Measurements from ENCODE around the gene MARS1.

MARS1 gene

DNA sequence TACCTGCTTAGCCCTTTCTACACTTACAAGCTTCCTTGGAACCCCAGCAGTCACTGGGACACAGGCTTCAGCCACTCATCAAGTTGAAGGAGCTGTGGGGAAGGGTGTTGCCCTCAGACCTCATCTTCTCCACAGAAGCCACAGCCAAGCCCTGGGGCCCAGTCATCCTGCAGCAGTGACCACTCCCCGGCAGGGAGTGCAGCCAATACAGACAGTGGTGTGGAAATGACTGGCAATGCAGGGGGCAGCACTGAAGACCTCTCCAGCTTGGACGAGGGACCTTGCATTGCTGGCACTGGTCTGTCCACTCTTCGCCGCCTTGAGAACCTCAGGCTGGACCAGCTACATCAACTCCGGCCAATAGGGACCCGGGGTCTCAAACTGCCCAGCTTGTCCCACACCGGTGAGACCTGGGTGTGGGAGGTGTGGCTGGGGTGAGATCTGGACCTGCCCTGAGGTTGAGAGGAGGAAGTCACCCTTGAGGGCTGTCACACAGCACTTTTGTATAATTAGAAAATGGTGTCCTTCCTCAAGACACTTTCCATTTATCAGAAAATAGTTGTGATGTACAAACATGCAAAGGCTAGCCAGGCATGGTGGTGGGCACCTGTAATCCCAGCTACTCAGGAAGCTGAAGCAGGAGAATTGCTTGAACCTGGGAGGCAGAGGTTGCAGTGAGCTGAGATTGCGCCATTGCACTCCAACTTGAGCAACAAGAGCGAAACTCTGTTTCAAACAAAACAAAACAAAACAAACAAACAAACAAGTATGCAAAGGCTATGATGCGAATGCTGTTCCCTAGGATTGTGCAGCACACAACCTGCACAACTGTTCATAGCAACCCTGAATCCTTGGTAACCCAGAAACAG, 18.3 kb upstream of the MARS1 start:
- DNase-seq (ENCODE audit: low read depth in 1 of 2, low spot score in 1 of 2) = no peak
- TF ChIP-seq GABPA (IDR thresholded peaks at IDR 0.05; ENCODE audit: low read depth) (no peak), REST (IDR thresholded peaks at IDR 0.05; ENCODE audit: insufficient replicate concordance, low read depth) (no peak), CTCF (IDR thresholded peaks at IDR 0.05; ENCODE audit: insufficient read depth, low read length) (no peak), SPI1 (IDR thresholded peaks at IDR 0.05; ENCODE audit: borderline replicate concordance, low read depth) (no peak), POLR2AphosphoS5 (IDR thresholded peaks at IDR 0.05; ENCODE audit: low read depth) (no peak)
- H3K27ac ChIP-seq (replicated peaks) = no peak overlapping the region
- no peak overlapping the region for H3K4me3 ChIP-seq (replicated peaks; ENCODE audit: insufficient read depth, low read length)
- no peaks in the 10 kb centered on the region for H3K27me3 ChIP-seq (ENCODE audit: insufficient read depth, poor library complexity, severe bottlenecking)

DNA sequence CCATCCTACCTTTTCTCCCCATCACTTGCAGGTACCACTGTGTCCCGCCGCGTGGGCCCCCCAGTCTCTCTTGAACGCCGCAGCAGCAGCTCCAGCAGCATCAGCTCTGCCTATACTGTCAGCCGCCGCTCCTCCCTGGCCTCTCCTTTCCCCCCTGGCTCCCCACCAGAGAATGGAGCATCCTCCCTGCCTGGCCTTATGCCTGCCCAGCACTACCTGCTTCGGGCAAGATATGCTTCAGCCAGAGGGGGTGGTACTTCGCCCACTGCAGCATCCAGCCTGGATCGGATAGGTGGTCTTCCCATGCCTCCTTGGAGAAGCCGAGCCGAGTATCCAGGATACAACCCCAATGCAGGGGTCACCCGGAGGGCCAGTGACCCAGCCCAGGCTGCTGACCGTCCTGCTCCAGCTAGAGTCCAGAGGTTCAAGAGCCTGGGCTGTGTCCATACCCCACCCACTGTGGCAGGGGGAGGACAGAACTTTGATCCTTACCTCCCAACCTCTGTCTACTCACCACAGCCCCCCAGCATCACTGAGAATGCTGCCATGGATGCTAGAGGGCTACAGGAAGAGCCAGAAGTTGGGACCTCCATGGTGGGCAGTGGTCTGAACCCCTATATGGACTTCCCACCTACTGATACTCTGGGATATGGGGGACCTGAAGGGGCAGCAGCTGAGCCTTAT, 17.4 kb upstream of the MARS1 start:
- Histone ChIP-seq H3K27me3 (ENCODE audit: insufficient read depth, poor library complexity, severe bottlenecking) (no peaks in the 10 kb centered on the region), H3K4me3 (replicated peaks; ENCODE audit: insufficient read depth, low read length) (no peak overlapping the region), H3K27ac (replicated peaks) (no peak overlapping the region)
- DNase-seq (ENCODE audit: low read depth in 1 of 2, low spot score in 1 of 2) = no peak
- no peak for TF ChIP-seq CTCF (IDR thresholded peaks at IDR 0.05; ENCODE audit: insufficient read depth, low read length)
- no peak for TF ChIP-seq GABPA (IDR thresholded peaks at IDR 0.05; ENCODE audit: low read depth)
- no peak for TF ChIP-seq REST (IDR thresholded peaks at IDR 0.05; ENCODE audit: insufficient replicate concordance, low read depth)
- no peak for TF ChIP-seq POLR2AphosphoS5 (IDR thresholded peaks at IDR 0.05; ENCODE audit: low read depth)
- no peak for TF ChIP-seq SPI1 (IDR thresholded peaks at IDR 0.05; ENCODE audit: borderline replicate concordance, low read depth)

- TF ChIP-seq GABPA (IDR thresholded peaks at IDR 0.05; ENCODE audit: low read depth) = no peak
- no peak for TF ChIP-seq POLR2AphosphoS5 (IDR thresholded peaks at IDR 0.05; ENCODE audit: low read depth)
- no peak for TF ChIP-seq REST (IDR thresholded peaks at IDR 0.05; ENCODE audit: insufficient replicate concordance, low read depth)
- TF ChIP-seq SPI1 (IDR thresholded peaks at IDR 0.05; ENCODE audit: borderline replicate concordance, low read depth) = no peak
- TF ChIP-seq CTCF (IDR thresholded peaks at IDR 0.05; ENCODE audit: insufficient read depth, low read length) = no peak
- no peak for DNase-seq (ENCODE audit: low read depth in 1 of 2, low spot score in 1 of 2)
- no peak overlapping the region for H3K27ac ChIP-seq (replicated peaks)
These were observed 16.8 kb upstream of the MARS1 start for GRCh38 chr12:57470970-57471656.

More at GRCh38 chr12:57470970-57471656, 16.8 kb upstream of the MARS1 start:
- H3K4me3 ChIP-seq (replicated peaks; ENCODE audit: insufficient read depth, low read length) = no peak overlapping the region
- H3K27me3 ChIP-seq (ENCODE audit: insufficient read depth, poor library complexity, severe bottlenecking) = no peaks in the 10 kb centered on the region

Measured in HL-60 (cell line).